ENCODE measurements around the gene MPDU1. TPM values are rescaled to one million over a fixed set of nuclear protein-coding genes. Genes with fewer than 3 reads are reported as not detected.

The MPDU1 gene
- 73.1 and 76.1 TPM in 2 replicates for total RNA-seq (2021)
- long read RNA-seq, transcript MPDU1-210 (6 exons, 1,523 nt) = minor isoform, 6 of 305 reads
- long read RNA-seq, transcript MPDU1-201 (7 exons, 1,601 nt) = major isoform, 257 of 305 reads
- long read RNA-seq, transcript MPDU1-223 (1 exons, 728 nt) = minor isoform, 5 of 305 reads
- long read RNA-seq, partial matches to known transcripts = 10 of 305 reads
- long read RNA-seq, other reads (novel, unspliced or antisense) = 16 of 305 reads

GRCh38 chr17:7583253-7584109 is at the start of gene MPDU1:
MPDU1 (plus strand) TSS chr17:7583852; CDS start chr17:7583863, 11 bp downstream.
- no peaks in the 10 kb centered on the region for H3K79me1 ChIP-seq (ENCODE audit: insufficient read depth, low read depth, low read length, poor library complexity, severe bottlenecking)
- peak within 1 kb of the TSS; percentile 98 for H4K8ac ChIP-seq (replicated peaks; ENCODE audit: insufficient read length, low read depth, low read length)
- no peak for TF ChIP-seq CTCF (conservative IDR thresholded peaks at IDR 0.05)
- no peaks in the 10 kb centered on the region; the same call in 1 of the 2 replicates for H3K79me2 ChIP-seq (ENCODE audit: insufficient read depth, low read length)
- peak within 1 kb of the TSS; percentile 100 for H3K18ac ChIP-seq (ENCODE audit: insufficient read length, low read depth, low read length)
- H3K23ac ChIP-seq (ENCODE audit: insufficient read length, low read depth, low read length) = no peak within 1 kb of the TSS
- H3K9me3 ChIP-seq (ENCODE audit: control insufficient read depth, low read depth, low read length) = no peaks in the 10 kb centered on the region
- H3K14ac ChIP-seq (ENCODE audit: insufficient read depth, low read length) = peak within 1 kb of the TSS; percentile 100
- peak within 1 kb of the TSS; percentile 98 for H3K4me3 Mint-ChIP-seq
- no peaks in the 10 kb centered on the region for H3K27me3 ChIP-seq (ENCODE audit: insufficient read depth, low read length)
- H3K4me2 ChIP-seq (ENCODE audit: insufficient read depth, insufficient read length, low read length) = peak within 1 kb of the TSS; percentile 79
- DNase-seq = peak; percentile 98
- peak within 1 kb of the TSS; percentile 96 for H4K91ac ChIP-seq (ENCODE audit: insufficient read length, low read depth, low read length)
- no peaks in the 10 kb centered on the region for H3K4me1 ChIP-seq (ENCODE audit: insufficient read depth, low read length)
- peaks cover 3% of the 10 kb centered on the region for H3K23me2 ChIP-seq (ENCODE audit: insufficient read length, low read depth, low read length, poor library complexity, severe bottlenecking)
- peak within 1 kb of the TSS; percentile 96 for H3K27ac ChIP-seq (ENCODE audit: insufficient read length, low read depth, low read length)
- peak within 1 kb of the TSS; percentile 92 for H3K56ac ChIP-seq (ENCODE audit: insufficient read length, low read depth, low read length)
- no peak within 1 kb of the TSS for H2BK15ac ChIP-seq (ENCODE audit: low read depth, low read length)
- no CpG with 5 or more reads among the region's 69 CpGs for WGBS (ENCODE audit: extremely low coverage, insufficient read length, low lambda C conversion rate)
- H3K27ac Mint-ChIP-seq = peak within 1 kb of the TSS; percentile 100
- H2BK120ac ChIP-seq (ENCODE audit: low read depth, low read length, poor library complexity, severe bottlenecking) = peak within 1 kb of the TSS; percentile 82
- peak within 1 kb of the TSS; percentile 93 for H3T11ph ChIP-seq (ENCODE audit: low read length)
- H3K36me3 Mint-ChIP-seq (ENCODE audit: insufficient read depth in 1 of 3, low read depth in 3 of 3) = peaks cover 10 to 43% (median 38%) of the 10 kb centered on the region in 3 experiments
- no peaks in the 10 kb centered on the region for H4K20me1 ChIP-seq (ENCODE audit: control insufficient read depth, insufficient read depth, insufficient read length)
- H3K4me1 Mint-ChIP-seq = peaks cover 31 to 55% of the 10 kb centered on the region in 2 experiments
- peaks cover 0 to 3% of the 10 kb centered on the region in 2 experiments; a peak in 1 of 5 replicates for H3K9me3 Mint-ChIP-seq
- peak within 1 kb of the TSS; percentile 70 for H3K4ac ChIP-seq (ENCODE audit: low read depth, low read length)
- no peak within 1 kb of the TSS for H2AK5ac ChIP-seq (ENCODE audit: insufficient read length, low read length)
- peak within 1 kb of the TSS; percentile 92 for H2BK12ac ChIP-seq (ENCODE audit: insufficient read length, low read depth, low read length)
- H2BK5ac ChIP-seq (ENCODE audit: insufficient read length, low read length) = peak within 1 kb of the TSS; percentile 92
- no peak within 1 kb of the TSS for H2BK20ac ChIP-seq (ENCODE audit: low read depth, low read length, poor library complexity, severe bottlenecking)
- no peak within 1 kb of the TSS for H2AFZ ChIP-seq (ENCODE audit: low read length)
- H3K9ac ChIP-seq (ENCODE audit: extremely low read depth, insufficient read length, low read length) = peak within 1 kb of the TSS; percentile 100
- H3K27me3 Mint-ChIP-seq (ENCODE audit: low read depth) = no peaks in the 10 kb centered on the region; the same call in none of the 2 replicates
- peak within 1 kb of the TSS; percentile 99 for H4K5ac ChIP-seq (ENCODE audit: insufficient read length, low read depth, low read length)
